GM19193 (cell line): ENCODE results near the gene CBX7.

Experiments
- POLR2A ChIP-seq: IDR thresholded peaks from 4 replicates; pipeline ENCODE4 v1.6.1; 2011; ENCODE audit not compliant: insufficient read depth, insufficient read length; ENCODE audit errors: extremely low read depth

CBX7 gene

GRCh38 chr22:39123751-39124581 is 28.5 kb downstream of the CBX7 start:
- TF ChIP-seq POLR2A = no peak

GRCh38 chr22:39122772-39123470 is 29.6 kb downstream of the CBX7 start:
- TF ChIP-seq POLR2A = no peak

DNA sequence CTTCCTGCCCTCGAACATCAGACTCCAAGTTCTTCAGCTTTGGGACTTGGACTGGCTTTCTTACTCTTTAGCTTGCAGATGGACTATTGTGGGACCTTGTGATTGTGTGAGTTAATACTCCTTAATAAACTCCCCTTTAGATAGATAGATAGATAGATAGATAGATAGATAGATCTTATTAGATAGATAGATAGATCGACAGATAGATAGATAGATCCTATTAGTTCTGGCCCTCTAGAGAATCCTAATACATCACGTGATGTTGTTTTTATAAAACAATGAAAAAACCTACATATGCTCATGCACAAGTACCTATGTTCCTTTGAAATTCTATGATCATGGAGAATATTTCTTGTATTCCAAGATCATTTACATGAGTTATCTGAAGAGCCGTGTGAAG is 31.5 kb downstream of the CBX7 start:
- TF ChIP-seq POLR2A = no peak

GRCh38 chr22:39117585-39118191 is 34.8 kb downstream of the CBX7 start:
- no peak for TF ChIP-seq POLR2A

DNA sequence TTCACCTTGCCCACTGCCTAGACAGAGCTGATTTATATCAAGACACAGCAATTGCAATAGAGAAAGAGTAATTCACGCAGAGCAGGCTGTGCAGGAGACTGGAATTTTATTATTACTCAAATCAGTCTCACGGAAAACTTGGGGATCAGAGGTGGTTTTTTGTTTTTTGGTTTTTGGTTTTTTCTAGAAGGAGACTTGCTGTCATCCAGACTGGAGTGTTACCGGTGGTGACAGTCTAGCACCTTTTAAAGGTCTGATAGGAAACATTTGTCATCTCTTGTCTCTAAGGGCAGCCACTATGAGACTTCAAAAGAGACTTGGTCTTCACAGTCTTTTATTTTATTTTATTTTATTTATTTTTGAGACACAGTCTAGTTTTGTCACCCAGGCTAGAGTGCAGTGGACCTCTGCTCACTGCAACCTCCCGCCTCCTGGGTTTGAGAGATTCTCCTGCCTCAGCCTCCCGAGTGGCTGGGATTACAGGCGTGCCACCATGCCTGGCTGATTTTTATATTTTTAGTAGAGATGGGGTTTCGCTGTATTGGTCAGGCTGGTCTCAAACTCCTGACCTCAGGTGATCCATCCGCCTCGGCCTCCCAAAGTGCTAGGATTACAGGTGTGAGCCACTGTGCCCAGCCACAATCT is 36.4 kb downstream of the CBX7 start:
- TF ChIP-seq POLR2A = no peak

- no peak for TF ChIP-seq POLR2A
Observed at GRCh38 chr22:39115570-39115969, 36.9 kb downstream of the CBX7 start.

GRCh38 chr22:39114112-39114511 is 38.4 kb downstream of the CBX7 start:
- TF ChIP-seq POLR2A = no peak

- no peak for TF ChIP-seq POLR2A
Observed at GRCh38 chr22:39110631-39111561, 41.6 kb downstream of the CBX7 start.

DNA sequence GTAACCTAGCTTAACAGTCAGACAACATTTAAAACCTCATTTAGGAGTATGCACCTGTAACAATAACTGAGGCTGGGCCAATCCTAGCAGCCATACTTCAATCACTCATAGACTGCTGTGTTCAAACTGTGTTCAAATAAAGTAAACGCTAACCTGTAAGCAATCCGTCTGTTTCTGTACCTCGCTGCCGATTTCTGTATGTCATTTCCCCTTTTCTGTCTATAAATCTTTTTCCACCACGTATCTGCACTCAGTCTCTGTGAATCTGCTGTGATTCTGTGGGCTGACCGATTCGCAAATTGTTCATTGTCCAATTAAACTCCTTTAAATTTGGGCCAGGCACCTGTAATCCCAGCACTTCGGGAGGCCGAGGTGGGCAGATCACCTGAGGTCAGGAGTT is 43.1 kb downstream of the CBX7 start:
- no peak for TF ChIP-seq POLR2A

- TF ChIP-seq POLR2A = no peak
Observed at GRCh38 chr22:39108487-39108886, 44.0 kb downstream of the CBX7 start.

DNA sequence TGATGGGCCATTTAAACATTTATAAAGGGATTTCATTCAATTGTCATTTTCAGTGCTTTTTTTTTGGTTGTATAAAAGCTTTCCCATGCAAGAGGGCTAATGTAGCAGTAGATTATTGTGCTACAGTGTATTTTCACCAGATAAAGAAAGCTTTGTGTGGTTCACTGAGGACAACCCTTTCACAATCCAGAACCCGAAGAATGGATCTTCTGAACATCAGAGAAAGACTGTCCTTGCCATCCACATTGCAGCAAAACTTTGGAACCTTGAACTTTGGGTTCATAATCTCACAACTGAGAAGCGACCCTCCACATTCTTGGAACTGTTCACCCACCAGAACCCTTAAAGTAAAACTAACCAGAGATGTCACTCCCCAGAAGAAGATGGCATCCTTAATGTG is 46.2 kb downstream of the CBX7 start:
- TF ChIP-seq POLR2A = no peak

DNA sequence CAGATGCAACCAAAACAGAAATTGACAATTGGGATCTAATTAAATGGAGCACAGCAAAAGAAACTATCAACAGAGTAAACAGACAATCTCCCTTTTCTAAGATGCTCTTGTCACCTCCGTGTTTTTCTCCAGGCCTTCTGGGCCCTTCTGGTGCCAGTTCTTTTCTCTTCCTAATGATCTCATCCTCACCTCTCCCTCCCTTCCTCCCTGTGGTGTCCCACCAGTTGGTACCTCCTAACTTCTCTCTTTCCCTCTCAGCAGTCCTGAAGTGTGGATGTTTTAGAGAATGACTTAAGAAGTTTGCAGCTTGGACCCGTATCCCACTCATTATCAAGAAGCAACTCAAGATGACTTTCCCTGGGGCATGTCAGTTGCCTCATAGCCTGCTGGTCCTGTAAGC is 49.0 kb downstream of the CBX7 start:
- no peak for TF ChIP-seq POLR2A

DNA sequence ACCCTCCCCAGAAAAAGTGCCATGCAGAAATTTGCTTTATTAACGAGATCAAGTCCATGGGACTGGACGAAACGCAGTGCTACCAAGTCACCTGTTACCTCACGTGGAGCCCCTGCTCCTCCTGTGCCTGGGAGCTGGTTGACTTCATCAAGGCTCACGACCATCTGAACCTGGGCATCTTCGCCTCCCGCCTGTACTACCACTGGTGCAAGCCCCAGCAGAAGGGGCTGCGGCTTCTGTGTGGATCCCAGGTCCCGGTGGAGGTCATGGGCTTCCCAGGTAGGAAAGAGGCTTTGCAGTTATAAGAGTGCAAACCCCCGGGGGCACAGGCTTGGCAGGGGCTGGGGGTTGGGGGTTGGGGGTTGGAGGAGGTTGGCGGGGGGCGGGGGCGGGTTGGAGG is 51.3 kb downstream of the CBX7 start:
- TF ChIP-seq POLR2A = no peak

DNA sequence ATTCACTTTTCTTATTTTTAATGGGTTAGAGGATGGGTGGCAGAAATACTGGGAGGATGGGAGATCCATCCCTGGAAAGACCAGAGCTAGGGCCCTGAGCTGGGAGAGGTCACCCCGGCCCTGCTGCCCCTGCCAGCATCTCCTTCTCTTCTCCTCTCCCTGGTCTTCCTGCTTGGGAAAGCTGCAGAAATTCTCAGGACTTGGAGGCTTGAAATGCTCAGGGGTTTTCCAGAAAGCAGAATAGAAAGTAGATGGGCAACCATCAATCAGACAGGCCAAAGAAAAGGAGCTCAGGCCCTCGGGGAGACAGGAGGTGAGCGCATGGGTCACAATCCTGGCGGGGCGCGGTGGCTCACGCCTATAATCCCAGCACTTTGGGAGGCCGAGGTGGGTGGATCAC is 53.9 kb downstream of the CBX7 start:
- no peak for TF ChIP-seq POLR2A
